Activated T-helper 2 cell treated with anti-CD3 and anti-CD28 coated beads, Interferon-gamma antibody, Interleukin-2, Interleukin-4, amounts not matched to agents 10 μg/mL and 5 μg/mL and 100 μg/mL, durations not matched to agents 14 hours and 24 hours and 36 hours (primary cell): Measurements from ENCODE around the gene CDC7. TPM values are rescaled to one million over a fixed set of nuclear protein-coding genes. Genes with fewer than 3 reads are reported as not detected.

Experiments
- DNase-seq: peaks from one replicate; pipeline ENCODE4 v3.0.0; 2021; ENCODE audit warnings: low spot score
- H3K27ac Mint-ChIP-seq: one replicate; pipeline ENCODE4 v1.8.0; 2021; ENCODE audit warnings: mixed read lengths
- H3K27me3 Mint-ChIP-seq: one replicate; pipeline ENCODE4 v1.8.0; 2021; ENCODE audit warnings: low read depth, mixed read lengths
- H3K36me3 Mint-ChIP-seq: one replicate; pipeline ENCODE4 v1.8.0; 2021; ENCODE audit warnings: low read depth, mixed read lengths
- H3K4me1 Mint-ChIP-seq: one replicate; pipeline ENCODE4 v1.8.0; 2021; ENCODE audit warnings: low read depth, mixed read lengths
- H3K4me3 Mint-ChIP-seq: one replicate; pipeline ENCODE4 v1.8.0; 2021; ENCODE audit warnings: low read depth, mild to moderate bottlenecking, moderate library complexity, mixed read lengths
- H3K9me3 Mint-ChIP-seq: one replicate; pipeline ENCODE4 v1.8.0; 2021; ENCODE audit warnings: mixed read lengths
- intact Hi-C: fragments of 100-400 bp; cut with micrococcal nuclease; formaldehyde crosslinking; loops from one replicate; pipeline ENCODE4 v1.15.1; 2023
- total RNA-seq: library from RNA; stranded (reverse); gene quantifications from 2 replicates; pipeline ENCODE4 v1.2.3, GENCODE V29; 2022

CDC7 gene
- total RNA-seq, 1 donor from 2014 or later, result 28.8 TPM

DNA sequence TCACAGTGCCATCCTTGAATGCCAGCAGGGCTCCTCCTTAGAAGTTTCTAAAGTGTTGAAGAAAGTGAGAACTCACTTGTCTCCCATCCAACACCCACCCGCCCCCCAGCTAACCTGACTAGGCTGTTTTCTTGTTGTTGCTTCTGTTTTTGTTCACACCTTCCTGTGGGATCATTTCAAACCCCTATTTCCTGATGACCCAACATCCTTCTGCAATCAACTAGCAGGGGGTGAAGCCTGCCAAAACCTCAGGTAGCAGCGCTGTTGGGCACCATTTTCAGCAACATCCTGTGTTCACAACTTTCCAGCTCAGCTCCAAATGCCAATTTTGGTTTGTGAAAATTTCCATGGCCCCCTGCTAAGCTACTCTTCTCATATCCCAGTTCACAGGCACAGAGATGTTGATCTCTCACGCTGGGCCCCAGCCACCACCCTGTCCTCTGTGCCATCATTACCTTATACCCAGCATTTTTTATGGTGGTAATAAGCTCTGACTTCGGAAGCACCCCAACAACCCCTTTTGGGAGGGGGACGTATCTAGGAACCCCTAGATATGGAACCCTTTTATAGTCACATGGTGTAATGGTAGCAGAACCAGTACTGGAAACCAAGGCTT, 41.4 kb downstream of the CDC7 start:
- Mint-ChIP-seq H3K9me3 (no peaks in the 10 kb centered on the region), H3K4me1 (peaks cover 25% of the 10 kb centered on the region), H3K27ac (no peak overlapping the region), H3K36me3 (no peaks in the 10 kb centered on the region), H3K4me3 (no peak overlapping the region), H3K27me3 (peaks cover 4% of the 10 kb centered on the region)
- no peak for DNase-seq
- intact Hi-C loops, result no loop called here

DNA sequence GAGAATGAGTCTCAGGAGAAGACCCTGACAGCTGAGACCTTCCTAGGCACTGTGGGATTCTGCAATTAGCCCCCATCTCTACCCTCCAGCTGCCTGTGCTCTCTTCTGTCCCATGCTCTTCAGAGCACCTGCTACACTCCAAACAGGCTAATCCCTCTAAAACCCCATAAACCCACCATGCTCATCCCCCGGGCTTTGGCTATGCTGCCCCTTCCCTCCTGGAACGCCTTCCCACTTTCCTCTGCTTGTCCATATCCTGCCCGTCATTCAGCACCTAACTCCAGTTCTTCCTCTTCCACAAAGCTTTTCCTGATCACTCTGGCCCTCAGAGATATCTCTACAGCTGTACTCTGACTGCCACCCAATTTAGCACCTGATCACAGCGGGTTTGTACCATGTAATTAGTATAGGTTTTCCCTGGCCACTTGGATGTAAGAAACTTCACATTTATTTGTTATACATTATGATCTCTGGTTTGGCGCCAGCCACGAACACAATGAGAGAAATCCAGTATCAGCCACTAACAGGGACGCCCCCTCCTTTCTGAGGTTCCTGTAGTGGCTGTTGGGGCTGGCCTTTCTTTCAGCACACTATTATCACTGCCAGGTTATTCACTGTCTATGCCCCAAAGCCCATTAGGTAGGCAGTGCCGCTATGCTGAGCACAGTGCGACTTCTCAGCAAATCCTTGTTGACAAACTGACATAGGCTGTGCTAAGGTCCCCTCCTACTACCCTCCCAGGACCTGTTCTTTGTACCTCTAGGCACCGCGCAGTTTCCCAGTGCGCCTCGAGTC, 45.1 kb downstream of the CDC7 start:
- DNase-seq, result no peak

GRCh38 chr1:91546301-91546581, 45.6 kb downstream of the CDC7 start:
- H3K27ac Mint-ChIP-seq, result no peak overlapping the region
- H3K4me1 Mint-ChIP-seq, result peaks cover 53% of the 10 kb centered on the region
- H3K9me3 Mint-ChIP-seq, result peaks cover 8% of the 10 kb centered on the region
- DNase-seq, result no peak
- intact Hi-C loops, result no loop called here
- peaks cover 4% of the 10 kb centered on the region for H3K27me3 Mint-ChIP-seq
- H3K4me3 Mint-ChIP-seq, result no peak overlapping the region
- peaks cover 14% of the 10 kb centered on the region for H3K36me3 Mint-ChIP-seq

More for the DNA sequence above, 45.1 kb downstream of the CDC7 start:
- H3K4me3 Mint-ChIP-seq, result no peak overlapping the region
- peaks cover 4% of the 10 kb centered on the region for H3K27me3 Mint-ChIP-seq
- intact Hi-C loops, result no loop called here
- peaks cover 50% of the 10 kb centered on the region for H3K4me1 Mint-ChIP-seq
- peaks cover 14% of the 10 kb centered on the region for H3K36me3 Mint-ChIP-seq
- H3K9me3 Mint-ChIP-seq, result peaks cover 5% of the 10 kb centered on the region
- no peak overlapping the region for H3K27ac Mint-ChIP-seq

DNA sequence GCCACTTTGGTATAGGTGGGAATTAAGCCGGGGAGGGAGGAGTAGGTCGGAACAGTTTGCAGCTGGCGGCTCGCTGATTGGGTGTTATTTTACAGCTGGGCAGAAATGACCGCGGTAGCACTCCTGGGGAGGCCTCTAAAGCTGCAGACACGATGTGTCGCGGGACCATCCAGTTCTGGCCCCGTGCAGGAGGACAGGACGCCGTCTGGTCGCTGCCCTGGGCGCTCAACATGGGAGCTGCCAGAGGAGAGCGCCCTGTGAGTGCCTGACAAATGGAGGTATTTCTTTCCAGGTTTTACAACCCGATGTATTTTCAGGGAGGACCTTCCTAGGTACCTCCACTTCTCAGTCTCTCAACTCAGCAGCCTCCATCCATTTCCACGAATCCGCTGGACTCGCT, 46.2 kb downstream of the CDC7 start:
- peaks cover 8% of the 10 kb centered on the region for H3K9me3 Mint-ChIP-seq
- peaks cover 56% of the 10 kb centered on the region for H3K4me1 Mint-ChIP-seq
- intact Hi-C loops, result no loop called here
- H3K36me3 Mint-ChIP-seq, result peaks cover 14% of the 10 kb centered on the region
- no peak overlapping the region for H3K27ac Mint-ChIP-seq
- H3K4me3 Mint-ChIP-seq, result no peak overlapping the region
- H3K27me3 Mint-ChIP-seq, result peaks cover 4% of the 10 kb centered on the region
- DNase-seq, result no peak

DNA sequence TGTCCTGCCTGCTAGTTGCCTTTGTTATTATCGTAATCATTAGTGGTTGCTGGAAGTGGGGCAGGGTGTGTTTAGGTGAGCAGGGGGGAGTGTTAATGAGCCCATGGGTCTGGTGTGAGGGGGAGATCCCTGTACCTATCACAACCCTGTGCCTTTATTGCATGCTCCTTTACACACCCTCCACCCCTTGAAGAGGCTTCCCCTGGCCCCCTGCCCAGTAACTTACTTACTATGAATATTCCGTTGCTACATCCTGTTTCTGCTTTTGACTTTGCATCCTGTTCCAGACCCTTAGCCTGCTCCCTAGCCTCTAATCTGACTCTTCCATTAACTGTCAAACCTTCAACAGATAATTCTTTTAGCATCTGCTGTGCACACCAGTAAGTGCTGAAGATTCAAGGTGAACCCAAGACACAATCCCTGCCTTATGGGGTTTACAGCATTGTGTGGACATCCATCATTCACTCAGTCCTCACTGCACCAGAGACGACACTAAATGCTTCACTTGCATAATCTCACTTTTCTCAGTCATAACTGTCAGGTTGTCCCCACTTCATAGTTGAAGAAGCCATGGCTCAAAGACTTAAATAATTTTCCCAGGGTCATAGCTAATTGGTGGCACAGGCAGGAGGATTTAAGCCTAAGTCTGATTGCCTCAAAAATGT, 47.9 kb downstream of the CDC7 start:
- H3K27ac Mint-ChIP-seq, result peak overlapping the region; percentile 80
- H3K36me3 Mint-ChIP-seq, result peaks cover 14% of the 10 kb centered on the region
- H3K4me3 Mint-ChIP-seq, result peak overlapping the region; percentile 43
- H3K9me3 Mint-ChIP-seq, result peaks cover 8% of the 10 kb centered on the region
- H3K4me1 Mint-ChIP-seq, result peaks cover 68% of the 10 kb centered on the region
- DNase-seq, result no peak
- intact Hi-C loops, result loop anchor here (2.0 kb wide), 2 partner anchors 18 to 26 kb away; no protein-coding TSS in a partner anchor
- peaks cover 4% of the 10 kb centered on the region for H3K27me3 Mint-ChIP-seq

DNA sequence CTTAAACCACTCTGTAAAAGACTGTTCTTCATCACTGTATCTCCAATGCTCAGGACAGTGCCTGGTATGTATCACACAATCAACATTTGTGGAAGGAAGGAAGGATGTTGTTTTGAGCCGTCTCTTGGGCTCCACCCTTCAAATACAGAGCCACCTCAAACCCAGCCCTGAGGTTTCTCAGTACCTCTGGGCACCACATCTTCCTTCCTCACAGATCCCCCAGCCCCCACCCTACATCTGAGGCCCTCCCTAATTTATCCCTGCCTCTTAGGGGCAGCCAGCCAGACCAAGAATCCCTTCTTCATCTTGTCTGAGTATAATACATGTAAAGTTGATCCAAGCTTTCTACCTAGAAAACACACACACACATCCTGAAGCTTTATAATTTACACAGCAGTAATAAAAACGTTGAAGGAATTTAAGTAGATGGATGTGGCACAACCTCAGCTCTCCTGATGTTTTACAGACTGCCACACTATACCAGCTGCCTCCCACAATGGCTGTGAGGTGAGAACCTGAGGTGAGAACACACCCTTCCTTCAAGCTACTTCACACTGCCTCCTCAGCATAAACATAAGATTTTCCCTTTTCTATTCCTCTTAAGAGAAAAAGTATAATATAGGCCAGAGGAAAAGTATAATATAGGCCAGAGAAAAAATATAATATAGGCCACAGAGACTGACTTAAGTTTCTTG, 48.5 kb downstream of the CDC7 start:
- H3K4me1 Mint-ChIP-seq, result peaks cover 75% of the 10 kb centered on the region
- H3K9me3 Mint-ChIP-seq, result peaks cover 8% of the 10 kb centered on the region
- H3K27ac Mint-ChIP-seq, result peak overlapping the region; percentile 80
- DNase-seq, result peak; percentile 38
- peaks cover 4% of the 10 kb centered on the region for H3K27me3 Mint-ChIP-seq
- intact Hi-C loops, result loop anchor here (2.0 kb wide), 2 partner anchors 18 to 26 kb away; no protein-coding TSS in a partner anchor
- peaks cover 14% of the 10 kb centered on the region for H3K36me3 Mint-ChIP-seq
- H3K4me3 Mint-ChIP-seq, result peak overlapping the region; percentile 43

DNA sequence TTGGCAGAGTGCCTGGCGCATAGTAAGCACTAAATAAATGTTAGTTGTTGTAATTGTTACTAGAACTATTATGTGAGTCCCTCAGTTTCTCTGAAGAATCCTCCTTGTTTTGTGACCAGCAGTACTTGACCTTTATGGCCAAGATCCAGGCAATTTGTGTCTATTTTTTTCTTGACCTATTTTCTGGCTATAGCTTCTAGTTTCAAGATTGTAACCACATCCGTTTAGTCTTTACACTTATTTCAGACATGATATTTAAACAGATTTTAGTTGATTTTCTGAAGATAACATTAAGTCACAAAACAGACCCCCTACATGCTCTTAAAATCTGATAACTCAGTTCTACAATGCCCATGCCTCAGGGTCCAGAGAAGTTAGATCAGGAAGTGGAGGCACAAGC, 50.3 kb downstream of the CDC7 start:
- peaks cover 87% of the 10 kb centered on the region for H3K4me1 Mint-ChIP-seq
- H3K9me3 Mint-ChIP-seq, result peaks cover 8% of the 10 kb centered on the region
- H3K27me3 Mint-ChIP-seq, result no peaks in the 10 kb centered on the region
- intact Hi-C loops, result no loop called here
- H3K36me3 Mint-ChIP-seq, result peaks cover 14% of the 10 kb centered on the region
- DNase-seq, result no peak
- no peak overlapping the region for H3K27ac Mint-ChIP-seq
- no peak overlapping the region for H3K4me3 Mint-ChIP-seq

- intact Hi-C loops, result no loop called here
- H3K27me3 Mint-ChIP-seq, result no peaks in the 10 kb centered on the region
- DNase-seq, result no peak
- H3K4me1 Mint-ChIP-seq, result peaks cover 91% of the 10 kb centered on the region
- H3K27ac Mint-ChIP-seq, result peak overlapping the region; percentile 46
- H3K36me3 Mint-ChIP-seq, result peaks cover 14% of the 10 kb centered on the region
- peaks cover 8% of the 10 kb centered on the region for H3K9me3 Mint-ChIP-seq
- no peak overlapping the region for H3K4me3 Mint-ChIP-seq
Measured at GRCh38 chr1:91552091-91552490, 51.4 kb downstream of the CDC7 start.

GRCh38 chr1:91552596-91552995, 51.9 kb downstream of the CDC7 start:
- peaks cover 8% of the 10 kb centered on the region for H3K9me3 Mint-ChIP-seq
- H3K36me3 Mint-ChIP-seq, result peaks cover 14% of the 10 kb centered on the region
- H3K27ac Mint-ChIP-seq, result peak overlapping the region; percentile 46
- no peaks in the 10 kb centered on the region for H3K27me3 Mint-ChIP-seq
- no peak overlapping the region for H3K4me3 Mint-ChIP-seq
- peaks cover 90% of the 10 kb centered on the region for H3K4me1 Mint-ChIP-seq
- no peak for DNase-seq
- intact Hi-C loops, result no loop called here

- no peak overlapping the region for H3K4me3 Mint-ChIP-seq
- H3K27ac Mint-ChIP-seq, result peak overlapping the region; percentile 93
- DNase-seq, result no peak
- no peaks in the 10 kb centered on the region for H3K27me3 Mint-ChIP-seq
- H3K36me3 Mint-ChIP-seq, result peaks cover 14% of the 10 kb centered on the region
- H3K4me1 Mint-ChIP-seq, result peaks cover 87% of the 10 kb centered on the region
- intact Hi-C loops, result no loop called here
- H3K9me3 Mint-ChIP-seq, result peaks cover 8% of the 10 kb centered on the region
Measured at GRCh38 chr1:91553177-91553591, 52.5 kb downstream of the CDC7 start.

DNA sequence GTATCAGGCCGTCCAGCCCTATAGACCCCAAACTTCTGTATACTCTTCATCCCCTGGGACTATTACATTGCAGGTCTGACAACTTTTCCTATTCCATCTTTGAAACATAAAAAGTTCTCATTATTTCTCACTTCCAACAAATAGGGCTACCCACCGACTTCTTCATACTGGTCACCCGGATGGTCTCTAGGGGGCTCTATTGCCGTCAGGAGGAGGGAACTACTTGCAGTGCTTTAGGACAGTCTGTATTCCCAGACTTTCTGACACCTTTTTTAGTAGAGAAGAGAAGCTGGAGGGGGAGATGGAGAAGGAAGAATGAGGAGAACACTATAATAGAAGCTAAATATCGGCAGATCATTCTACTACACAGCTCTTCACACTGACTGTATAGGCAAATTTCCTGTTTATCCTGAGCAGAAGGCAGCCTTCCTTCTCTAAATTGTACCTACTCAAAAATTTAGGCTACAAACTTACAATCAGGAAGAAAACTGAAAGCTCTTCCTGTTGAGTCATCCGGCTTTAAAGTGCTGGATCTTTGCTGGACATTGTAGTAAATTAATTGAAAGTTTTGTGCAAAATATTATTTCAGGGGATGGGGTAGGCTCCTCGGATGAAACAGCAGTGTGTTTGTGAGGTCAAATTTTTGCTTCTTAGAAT, 54.6 kb downstream of the CDC7 start:
- peak overlapping the region; percentile 53 for H3K4me3 Mint-ChIP-seq
- H3K27me3 Mint-ChIP-seq, result no peaks in the 10 kb centered on the region
- peaks cover 7% of the 10 kb centered on the region for H3K36me3 Mint-ChIP-seq
- no peak for DNase-seq
- H3K4me1 Mint-ChIP-seq, result peaks cover 87% of the 10 kb centered on the region
- H3K27ac Mint-ChIP-seq, result peak overlapping the region; percentile 93
- intact Hi-C loops, result loop anchor here (2.0 kb wide), 1 partner anchor 42 kb away; no protein-coding TSS in a partner anchor
- H3K9me3 Mint-ChIP-seq, result peaks cover 8% of the 10 kb centered on the region
